NCI-H128 (cell line): ENCODE measurements around the gene ZBTB25.

ENCODE experiments used
- DNase-seq: peaks from one replicate; lab custom pipeline; 2025; ENCODE audit not compliant: unreplicated experiment; lab: John Stamatoyannopoulos, UW

The ZBTB25 gene

GRCh38 chr14:64488590-64489099 is 15.0 kb downstream of the ZBTB25 start:
- DNase-seq, result no peak

DNA sequence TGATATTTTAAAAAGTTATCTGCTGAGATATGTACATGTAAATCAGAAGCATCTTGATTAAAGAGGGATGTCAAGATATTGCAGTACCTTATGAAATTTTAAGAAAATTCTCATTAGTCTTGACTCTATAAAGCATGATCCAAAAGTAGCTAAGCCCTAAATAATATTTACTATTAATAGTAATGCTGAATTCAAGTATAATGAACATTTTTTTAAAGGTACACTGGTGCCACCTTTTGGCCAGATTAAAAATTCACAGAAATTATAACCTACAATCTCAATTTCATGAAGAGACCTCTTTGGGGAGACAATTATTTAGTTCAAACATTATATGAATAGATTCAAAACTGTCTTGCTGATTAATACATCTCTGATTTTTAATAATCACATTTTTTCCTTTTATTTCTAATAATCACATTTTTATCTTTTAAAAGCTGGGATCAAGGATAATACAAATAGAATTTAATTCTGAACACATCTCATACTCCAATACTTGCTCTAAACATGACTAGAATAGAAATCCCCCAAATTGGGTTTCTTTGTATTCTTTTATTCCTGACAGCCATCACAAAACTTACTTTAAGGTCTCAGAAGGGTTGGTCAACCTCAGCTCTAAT is 24.9 kb downstream of the ZBTB25 start:
- DNase-seq, result no peak

- DNase-seq, result no peak
These were observed 27.2 kb downstream of the ZBTB25 start for GRCh38 chr14:64476438-64476837.

GRCh38 chr14:64475585-64476273 is 27.9 kb downstream of the ZBTB25 start:
- DNase-seq, result no peak

DNA sequence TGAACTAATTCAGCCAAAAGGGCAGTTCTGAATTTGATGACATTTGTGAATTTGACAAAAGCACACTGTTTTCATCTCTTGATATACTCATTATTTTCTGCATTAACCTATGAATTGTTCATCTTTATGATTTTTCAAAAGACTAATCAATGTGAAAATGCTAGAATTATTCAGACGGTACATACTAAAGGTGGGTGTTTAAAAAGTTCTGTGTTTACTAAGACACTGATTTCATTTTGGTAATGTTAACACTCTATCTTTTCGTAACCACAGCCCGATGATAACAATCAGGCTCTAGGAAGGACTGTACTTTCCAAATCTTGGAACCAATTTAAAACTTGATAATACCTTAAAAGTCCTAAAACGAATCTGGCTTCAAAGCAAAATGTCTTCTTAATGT is 28.9 kb downstream of the ZBTB25 start:
- DNase-seq, result no peak

- DNase-seq, result peak; percentile 10
These were observed 29.6 kb downstream of the ZBTB25 start for GRCh38 chr14:64474041-64474440.

DNA sequence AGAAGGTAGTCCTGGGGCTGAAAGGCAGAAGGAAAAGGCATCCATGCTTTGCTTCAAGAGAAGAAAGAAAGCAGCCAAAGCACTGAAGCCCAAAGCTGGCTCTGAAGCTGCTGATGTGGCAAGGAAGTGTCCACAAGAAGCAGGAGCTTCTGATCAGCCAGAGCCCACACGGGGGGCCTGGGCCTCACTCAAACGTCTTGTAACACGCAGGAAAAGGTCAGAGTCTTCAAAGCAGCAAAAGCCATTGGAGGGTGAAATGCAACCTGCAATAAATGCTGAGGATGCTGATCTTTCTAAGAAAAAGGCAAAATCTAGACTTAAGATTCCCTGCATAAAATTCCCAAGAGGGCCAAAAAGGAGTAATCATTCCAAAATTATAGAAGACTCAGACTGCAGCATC is 35.2 kb downstream of the ZBTB25 start:
- DNase-seq, result no peak

DNA sequence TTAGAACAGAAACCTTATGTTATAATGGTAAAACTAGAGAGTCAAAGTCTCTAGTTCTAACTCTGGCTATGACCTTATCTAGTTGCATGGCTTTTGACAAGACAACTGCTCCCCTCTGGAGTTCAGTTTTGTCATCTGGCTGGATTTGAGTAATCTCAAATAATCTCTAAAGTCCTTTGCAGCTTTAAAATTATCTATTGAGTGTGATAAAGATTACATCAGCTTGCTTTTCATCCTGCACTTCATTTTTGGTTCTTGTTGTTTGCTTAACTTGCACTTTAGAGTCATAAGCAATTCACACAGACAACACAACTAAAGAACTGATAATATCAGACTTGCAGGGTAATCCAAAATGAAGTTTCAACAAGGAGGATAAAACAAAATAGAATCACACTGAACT is 36.1 kb downstream of the ZBTB25 start:
- no peak for DNase-seq

DNA sequence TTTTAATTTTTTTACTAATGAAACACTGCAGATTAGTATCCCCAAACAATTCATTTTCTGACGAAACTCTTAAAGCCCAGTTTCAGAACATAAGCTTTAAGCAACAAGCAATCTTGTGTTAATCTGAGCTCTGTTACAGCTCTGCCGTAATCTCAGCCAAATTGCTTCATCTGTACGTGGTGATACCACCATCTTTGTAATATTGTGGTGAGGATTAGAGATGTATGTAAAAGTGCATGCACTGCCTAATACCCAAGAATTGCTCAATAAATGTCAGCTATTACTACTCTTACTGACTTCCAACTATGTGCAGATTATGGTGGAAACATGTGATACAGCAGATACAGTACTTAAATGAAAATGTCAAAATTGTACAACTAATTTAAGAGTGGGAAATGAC is 36.5 kb downstream of the ZBTB25 start:
- DNase-seq, result no peak

DNA sequence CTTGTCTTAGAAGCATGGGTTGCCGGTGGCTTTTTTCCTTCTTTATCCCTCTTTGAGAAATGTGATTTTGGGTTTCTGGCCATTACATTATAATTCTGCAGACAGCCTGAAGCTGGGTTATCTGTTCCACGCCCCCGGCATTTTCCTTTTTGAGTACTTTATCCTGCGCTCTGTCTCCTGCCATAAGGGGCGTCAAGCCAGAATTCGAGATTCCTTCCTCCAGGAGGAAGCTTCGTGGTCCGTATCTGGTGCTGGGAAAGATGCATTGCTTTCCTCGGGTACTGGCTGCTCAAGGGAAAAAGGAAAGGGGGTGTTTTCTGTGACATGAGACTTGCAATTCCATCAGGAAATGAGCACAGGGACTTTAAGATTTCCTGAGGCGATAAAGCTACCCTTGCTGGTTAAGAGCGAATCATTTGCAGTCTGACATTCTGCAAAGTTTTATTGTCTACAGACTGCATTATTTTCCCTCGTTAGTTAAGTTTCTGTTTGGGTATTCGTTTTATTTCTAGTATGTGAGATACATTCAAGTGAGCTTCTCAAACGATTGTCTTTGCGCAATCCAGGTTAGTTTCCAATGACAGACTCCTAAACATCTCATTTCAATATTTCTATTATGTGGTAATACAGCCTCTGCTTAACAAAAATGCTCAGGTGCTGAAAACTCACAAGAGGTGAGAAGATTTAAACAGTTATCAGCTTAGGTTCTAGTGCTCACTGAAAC is 37.6 kb downstream of the ZBTB25 start:
- peak; percentile 17 for DNase-seq

DNA sequence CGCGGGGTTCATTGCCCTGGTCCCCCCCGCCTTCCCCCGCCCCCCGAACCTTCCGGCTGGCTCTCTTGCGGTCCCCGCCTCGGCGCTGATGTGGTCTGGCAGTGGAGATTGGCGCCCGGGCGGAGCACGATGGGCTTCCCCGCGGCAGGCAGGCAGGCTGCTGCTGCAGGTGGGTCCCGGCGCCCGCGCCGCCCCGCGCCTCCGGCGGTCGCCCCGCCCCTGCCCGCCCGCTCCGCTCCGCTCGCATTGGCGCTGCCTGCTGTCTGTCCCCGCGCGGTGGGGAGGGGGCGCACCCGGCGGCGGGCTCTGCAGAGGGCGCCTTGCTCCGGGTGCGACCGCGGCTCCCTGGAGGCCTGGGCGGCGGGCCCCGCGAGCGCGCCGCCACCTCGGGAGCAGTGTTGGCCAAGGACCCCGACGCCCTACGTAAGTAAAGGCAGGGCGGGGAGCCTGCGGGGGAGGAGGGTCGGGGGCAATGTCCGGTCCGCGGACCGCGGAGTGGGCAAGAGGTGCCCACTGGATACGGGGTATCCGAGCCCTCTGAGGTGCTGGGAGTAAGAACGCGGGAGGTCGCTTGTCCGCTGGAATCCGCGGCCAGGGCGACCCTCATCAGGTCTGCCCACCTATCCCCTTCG is 38.3 kb downstream of the ZBTB25 start, which contains the start of gene AKAP5:
TSS of gene AKAP5 (plus strand) at position 309 of the 632 bp plus-strand sequence. CDS start 2,896 bp downstream, outside the sequence.
- DNase-seq, result peak; percentile 63

GRCh38 chr14:64464651-64465050 is 39.0 kb downstream of the ZBTB25 start:
- DNase-seq, result no peak

GRCh38 chr14:64463873-64464272 is 39.8 kb downstream of the ZBTB25 start:
- DNase-seq, result no peak

DNA sequence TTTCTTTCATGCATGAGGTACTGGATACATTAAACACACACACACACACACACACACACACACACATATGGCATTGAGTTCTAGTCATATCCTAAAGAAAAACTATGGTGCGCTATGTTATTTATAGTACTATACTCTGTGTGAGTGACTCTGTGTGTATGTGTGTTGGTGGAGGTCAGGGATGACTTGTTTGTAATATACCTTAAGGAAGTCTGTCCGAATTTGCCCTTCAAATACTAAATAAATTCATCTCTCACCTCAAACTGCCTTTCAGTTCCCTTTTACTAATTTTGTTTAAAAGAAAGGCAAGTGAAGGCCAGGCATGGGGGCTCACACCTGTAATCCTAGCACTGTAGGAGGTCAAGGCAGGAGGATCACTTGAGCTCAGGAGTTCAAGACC is 40.4 kb downstream of the ZBTB25 start:
- no peak for DNase-seq

DNA sequence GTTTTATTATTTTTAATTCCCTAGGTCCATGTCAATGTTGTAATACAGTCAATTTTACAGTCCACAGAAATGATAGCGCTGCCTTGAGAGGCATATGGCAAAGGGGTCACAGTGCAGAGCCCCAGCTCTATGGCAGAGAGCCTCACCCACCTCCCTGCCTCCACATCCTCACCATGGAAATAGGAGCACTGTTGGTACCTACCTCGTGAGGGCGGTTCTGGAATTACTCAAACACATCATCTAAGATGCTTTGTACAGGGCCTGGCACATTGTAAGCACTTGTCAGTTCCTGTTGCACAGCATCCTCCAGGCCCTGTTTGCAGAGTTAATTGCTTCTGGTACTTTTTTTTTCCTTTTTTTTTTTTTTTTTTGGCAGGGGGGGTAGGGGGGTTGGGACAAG is 42.4 kb downstream of the ZBTB25 start:
- no peak for DNase-seq

GRCh38 chr14:64459405-64460136 is 44.1 kb downstream of the ZBTB25 start:
- no peak for DNase-seq

DNA sequence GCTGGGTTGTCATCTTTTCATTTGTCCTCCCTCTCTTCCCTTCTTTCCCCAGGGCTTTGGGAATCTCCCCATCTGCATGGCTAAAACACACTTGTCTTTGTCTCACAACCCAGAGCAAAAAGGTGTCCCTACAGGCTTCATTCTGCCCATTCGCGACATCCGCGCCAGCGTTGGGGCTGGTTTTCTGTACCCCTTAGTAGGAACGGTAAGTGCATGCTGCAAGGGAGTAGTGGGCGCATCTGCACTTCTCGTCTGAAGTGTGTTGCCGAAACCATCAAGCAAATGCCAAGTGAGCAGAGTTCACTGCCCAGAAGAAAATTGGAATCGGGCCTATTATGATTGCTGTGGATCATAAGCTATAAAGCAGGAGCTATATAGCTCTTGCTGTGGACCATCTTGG is 49.0 kb downstream of the ZBTB25 start:
- DNase-seq, result no peak

GRCh38 chr14:64450255-64450654 is 53.4 kb downstream of the ZBTB25 start:
- DNase-seq, result no peak

- DNase-seq, result no peak
These were observed 55.6 kb downstream of the ZBTB25 start for GRCh38 chr14:64447876-64448670.
